Measurements from ENCODE around the gene ATP5F1B. TPM values are rescaled to one million over a fixed set of nuclear protein-coding genes. Genes with fewer than 3 reads are reported as not detected.
A peak's percentile ranks its signal among the peaks of the same experiment; 100 is the strongest.

The ATP5F1B gene
- polyA plus RNA-seq, 2 of the 4 experiments (the other 2 are of a cell fraction) = 778 to 1,500 TPM

- ATAC-seq (no peak), FAIRE-seq (no peak), DNase-seq (ENCODE audit: low read depth in 1 of 2, low spot score in 1 of 2) (no peak)
- no peak overlapping the region for H3K4me3 ChIP-seq
- no peak overlapping the region for H3K4me2 ChIP-seq
- 76% methylated on average over 1 of the region's 1 CpG for WGBS (ENCODE audit: missing lambda C conversion rate)
- no peaks in the 10 kb centered on the region for H3K9me3 ChIP-seq
- ChIA-PET POLR2A (interaction anchor here (0.7 to 1.4 kb wide), 3 partner anchors 10 to 21 kb away, joined by 3 to 6 read pairs (median 5); partner anchors contain the start of gene PTGES3), CTCF (interaction anchor here (1.1 to 4.3 kb wide), 2 partner anchors 42 to 414 kb away, joined by 3 to 20 read pairs; no protein-coding TSS in a partner anchor)
- peaks cover 48% of the 10 kb centered on the region for H3K4me1 ChIP-seq
- TF ChIP-seq ESRRA (IDR thresholded peaks at IDR 0.05; ENCODE audit: borderline replicate concordance, low read length) = no peak
- TF ChIP-seq CHD4 (IDR thresholded peaks at IDR 0.05; ENCODE audit: borderline replicate concordance) = no peak
- TF ChIP-seq KDM5A (IDR thresholded peaks at IDR 0.05) = no peak
- TF ChIP-seq USF2 (IDR thresholded peaks at IDR 0.05) = no peak
- TF ChIP-seq BHLHE40 (IDR thresholded peaks at IDR 0.05; ENCODE audit: low read depth, low read length) = no peak
- H3K27ac ChIP-seq = no peak overlapping the region
These were observed 31.9 kb upstream of the ATP5F1B start for GRCh38 chr12:56677680-56678079.

GRCh38 chr12:56676851-56677580, 31.2 kb upstream of the ATP5F1B start:
- WGBS (ENCODE audit: missing lambda C conversion rate) = 79% methylated on average over 11 of the region's 11 CpGs
- no peaks in the 10 kb centered on the region for H3K9me3 ChIP-seq
- peaks cover 55% of the 10 kb centered on the region for H3K4me1 ChIP-seq
- H3K4me2 ChIP-seq = no peak overlapping the region
- TF ChIP-seq POLR2AphosphoS2 (conservative IDR thresholded peaks at IDR 0.05; ENCODE audit: low read length) = 0 out of 2 replicates have a peak, but pooled peaks have one; percentile 73
- TF ChIP-seq HOXB13 (CRISPR knock-in tag; IDR thresholded peaks at IDR 0.05; ENCODE audit: low read depth) = no peak
- H3K27ac ChIP-seq = no peak overlapping the region
- ChIA-PET POLR2A (interaction anchor here (0.5 to 1.4 kb wide), 4 partner anchors 8 to 92 kb away, joined by 3 to 6 read pairs (median 4); partner anchors contain the start of gene PTGES3), CTCF (interaction anchor here (0.8 to 4.3 kb wide), 2 partner anchors 11 to 41 kb away, joined by 3 to 20 read pairs; partner anchors contain the start of gene PTGES3)
- ATAC-seq = peak in 1 of 2 experiments; percentile 9; a peak in 1 of 6 replicates
- no peak overlapping the region for H3K4me3 ChIP-seq
- FAIRE-seq = no peak
- no peak for DNase-seq (ENCODE audit: low read depth in 1 of 2, low spot score in 1 of 2)

GRCh38 chr12:56671608-56672007, 25.8 kb upstream of the ATP5F1B start:
- no peak overlapping the region for H3K4me2 ChIP-seq
- ATAC-seq (no peak), DNase-seq (ENCODE audit: low read depth in 1 of 2, low spot score in 1 of 2) (no peak), FAIRE-seq (no peak)
- ChIA-PET CTCF (interaction anchor here (0.6 to 1.4 kb wide), 3 partner anchors 31 to 62 kb away, joined by 3 read pairs; no protein-coding TSS in a partner anchor), POLR2A (interaction anchor here (1.5 kb wide), 1 partner anchor 17 kb away, joined by 8 read pairs; the partner anchor contains the start of gene PTGES3)
- TF ChIP-seq PBX3 (IDR thresholded peaks at IDR 0.05) (no peak), HES2 (IDR thresholded peaks at IDR 0.05) (no peak), USF2 (IDR thresholded peaks at IDR 0.05) (no peak), RFX5 (IDR thresholded peaks at IDR 0.05) (no peak), GATA3 (IDR thresholded peaks at IDR 0.05; ENCODE audit: borderline replicate concordance) (no peak), POLR2A (IDR thresholded peaks at IDR 0.05; ENCODE audit: low read length) (no peak), NPAS2 (CRISPR knock-in tag; IDR thresholded peaks at IDR 0.05; ENCODE audit: borderline replicate concordance) (no peak), TFCP2L1 (CRISPR knock-in tag; IDR thresholded peaks at IDR 0.05) (no peak), RAD21 (conservative IDR thresholded peaks at IDR 0.05 in 1 of 2, IDR thresholded peaks at IDR 0.05 in 1 of 2) (no peak)
- WGBS (ENCODE audit: missing lambda C conversion rate) = 87% methylated on average over 2 of the region's 2 CpGs
- H3K27ac ChIP-seq = no peak overlapping the region
- H3K4me1 ChIP-seq = peaks cover 54% of the 10 kb centered on the region
- H3K4me3 ChIP-seq = no peak overlapping the region
- no peaks in the 10 kb centered on the region for H3K9me3 ChIP-seq
